H1 (cell line): ENCODE results near the gene BRD1. TPM values are rescaled to one million over a fixed set of nuclear protein-coding genes. Genes with fewer than 3 reads are reported as not detected.

Experiments
- polyA plus RNA-seq, 7 experiments: library from polyadenylated mRNA; depleted of rRNA in 3 of 7; stranded (reverse) in 5 of 7; unstranded in 2 of 7; fragments of >200 nt in 5 of 7; fragments of 200-250 nt in 2 of 7; gene quantifications; 1 replicate in 5 of 7; 2 replicates in 1 of 7; 4 replicates in 1 of 7; pipeline versions ENCODE4 v1.2.1 to v1.2.3, GENCODE V29; 2011 to 2013; ENCODE audit warnings: missing spikeins in 2 of 7, mixed read lengths in 2 of 7
- small RNA-seq: library from polyadenylated mRNA; stranded (forward); fragments of <200 nt; extraction: miRNeasy Mini kit (QIAGEN cat#:217004); gene quantifications from one replicate; pipeline ENCODE3, GENCODE V24; 2013; ENCODE audit not compliant: insufficient read depth
- total RNA-seq: library from RNA; stranded (reverse); fragmentation: NEBNext Ultra II Directional; extraction: Animal tissue kit (Norgen Biotek cat#: 25700); gene quantifications from 2 replicates; pipeline ENCODE4 v1.2.1, GENCODE V29; 2021

Gene BRD1
- total and polyA plus RNA-seq, 2 of the 8 experiments (the other 6 are each of a cell fraction or from before 2014, with no cell fraction given), result 6.8 to 34.0 TPM

Small RNAs within 50 kb of the gene (small RNA-seq; reads per million reads assigned to genes)
- not detected for gene AL117328.1
- gene RF00017, result not detected

Other genes starting within 250 kb of the BRD1 start
- gene ZBED4, start 26.0 kb upstream of the BRD1 start, total RNA-seq, result 28.3 TPM in 2 replicates
- 11.0 and 14.5 TPM in 2 replicates for gene ZBED4, start 26.0 kb upstream of the BRD1 start, polyA plus RNA-seq (2011; rRNA removed)
- gene ALG12, start 90.6 kb upstream of the BRD1 start, total RNA-seq, result 22.5 and 25.0 TPM in 2 replicates
- gene ALG12, start 90.6 kb upstream of the BRD1 start, polyA plus RNA-seq (2011; rRNA removed), result 13.4 and 24.1 TPM in 2 replicates
- 36.6 and 39.4 TPM in 2 replicates for gene CRELD2, start 90.8 kb upstream of the BRD1 start, total RNA-seq
- 24.5 and 34.3 TPM in 2 replicates for gene CRELD2, start 90.8 kb upstream of the BRD1 start, polyA plus RNA-seq (2011; rRNA removed)
- 30.0 and 31.2 TPM in 2 replicates for gene PIM3, start 132.9 kb upstream of the BRD1 start, total RNA-seq
- gene PIM3, start 132.9 kb upstream of the BRD1 start, polyA plus RNA-seq (2011; rRNA removed), result 22.6 and 40.2 TPM in 2 replicates
- gene IL17REL, start 184.9 kb upstream of the BRD1 start, total RNA-seq, result 0.08 and 0.20 TPM in 2 replicates
- gene IL17REL, start 184.9 kb upstream of the BRD1 start, polyA plus RNA-seq (2011; rRNA removed), result 0.15 and 0.17 TPM in 2 replicates
- gene TTLL8, start 230.4 kb upstream of the BRD1 start, total RNA-seq, result not detected in 2 replicates
- gene TTLL8, start 230.4 kb upstream of the BRD1 start, polyA plus RNA-seq (2011; rRNA removed), result not detected in 2 replicates